NCI-H1417 treated with DMSO at 0.1 percent for 48 hours (cell line): Measurements from ENCODE around the gene LYAR.
"Not testable (repeated sequence)": the region's sequence is repeated elsewhere in the genome, so short reads cannot be mapped to it uniquely, and the experiment has no call there.

Source experiments
- DNase-seq: peaks from one replicate; lab custom pipeline; 2025; lab: John Stamatoyannopoulos, UW

LYAR gene

GRCh38 chr4:4259484-4260100 is 30.4 kb downstream of the LYAR start:
- DNase-seq, result no peak

GRCh38 chr4:4257705-4258104 is 32.2 kb downstream of the LYAR start:
- not testable (repeated sequence) for DNase-seq

DNA sequence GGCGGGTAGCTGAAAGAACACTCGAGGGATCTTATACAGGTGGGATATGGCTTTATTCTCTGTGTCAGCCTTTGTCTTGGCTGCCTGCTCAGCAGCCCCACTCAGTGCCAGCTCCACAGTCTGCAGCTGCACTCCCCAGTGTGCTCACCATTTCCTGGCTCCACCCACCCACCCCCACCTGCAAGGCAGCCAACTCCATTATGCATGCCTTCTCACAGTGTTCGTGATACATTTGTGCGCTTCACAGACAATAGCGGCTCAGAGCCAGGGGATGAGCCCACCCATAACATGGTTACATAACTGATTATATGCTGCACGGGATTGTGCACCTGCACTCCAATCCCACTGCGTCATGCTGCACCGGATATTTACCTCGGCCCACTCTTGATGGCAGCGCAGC is 33.2 kb downstream of the LYAR start:
- no peak for DNase-seq

DNA sequence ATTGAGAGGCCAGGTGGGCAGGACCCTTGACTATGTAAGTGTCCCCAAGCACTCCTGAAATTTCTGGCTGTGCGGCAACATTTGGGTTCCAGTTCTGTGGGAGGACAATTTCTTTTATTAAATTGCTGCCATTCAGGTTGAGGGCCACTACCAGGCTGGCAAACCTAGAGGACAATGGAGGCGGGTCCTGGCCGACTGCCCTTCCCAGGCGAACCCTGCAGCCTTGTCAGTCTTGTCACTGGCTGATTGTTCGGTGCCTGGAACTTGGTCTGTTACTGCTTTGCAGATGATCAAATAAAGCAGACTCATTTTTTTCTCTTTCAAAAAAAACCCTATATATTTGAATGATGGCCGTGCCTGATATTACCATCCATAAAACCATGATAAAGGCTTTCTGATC is 35.3 kb downstream of the LYAR start:
- DNase-seq, result no peak

- DNase-seq, result no peak
Observed at GRCh38 chr4:4254199-4254598, 35.8 kb downstream of the LYAR start.

DNA sequence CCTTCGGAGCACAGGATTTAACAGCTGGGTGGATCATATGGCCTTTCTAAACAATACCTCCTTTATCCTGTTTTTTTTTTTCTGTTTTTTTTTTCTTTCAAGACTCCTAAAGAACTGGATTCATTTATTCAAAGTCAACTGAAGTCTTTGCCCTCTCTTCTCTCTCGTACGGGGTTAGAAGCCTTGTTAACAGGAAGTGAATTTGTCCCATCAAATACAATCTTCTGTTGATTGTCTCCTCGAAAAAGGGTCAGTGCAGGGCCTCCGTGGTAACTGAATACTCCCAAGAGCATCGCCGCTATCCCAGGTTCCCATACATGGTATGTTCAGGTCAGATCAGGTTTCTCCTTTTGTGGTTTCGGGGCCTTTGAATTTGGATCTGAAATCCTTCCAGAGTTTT is 40.1 kb downstream of the LYAR start:
- DNase-seq, result no peak

DNA sequence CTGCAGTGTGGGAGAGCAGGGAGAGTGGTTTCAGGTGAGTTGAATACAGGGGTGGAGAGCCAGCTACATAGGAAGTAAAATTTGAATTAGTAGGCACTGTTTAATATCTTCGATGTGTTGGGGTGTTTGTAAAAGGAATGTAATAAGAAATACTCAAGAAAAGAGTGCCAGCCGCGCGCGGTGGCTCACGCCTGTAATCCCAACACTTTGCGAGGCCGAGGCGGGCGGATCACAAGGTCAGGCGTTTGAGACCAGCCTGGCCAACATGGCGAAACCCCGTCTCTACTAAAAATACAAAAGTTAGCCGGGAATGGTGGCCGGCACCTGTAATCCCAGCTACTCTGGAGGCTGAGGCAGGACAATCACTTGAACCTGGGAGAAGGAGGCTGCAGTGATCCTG is 40.6 kb downstream of the LYAR start:
- not testable (repeated sequence) for DNase-seq

DNA sequence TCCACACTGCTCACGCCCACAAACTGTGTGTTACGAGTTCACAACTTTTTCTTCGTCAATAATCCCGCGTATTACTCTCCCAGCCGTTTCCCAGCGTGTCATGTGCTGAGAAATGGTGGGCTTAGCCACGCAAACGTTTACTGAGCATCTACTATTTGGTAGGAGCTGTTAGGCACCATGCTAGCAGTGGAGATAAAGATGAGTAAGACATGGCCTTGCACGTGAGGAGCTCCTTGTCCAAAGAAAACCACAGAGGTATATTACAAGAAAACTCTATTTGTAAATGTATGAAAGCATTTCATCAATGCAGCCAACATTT is 41.1 kb downstream of the LYAR start:
- DNase-seq, result no peak

- peak; percentile 41 for DNase-seq
Observed at GRCh38 chr4:4248029-4248884, 41.7 kb downstream of the LYAR start, which contains the start of gene TMEM128. Gene TMEM128 (minus strand): TSS chr4:4248223. CDS start chr4:4248202, 21 bp downstream.

GRCh38 chr4:4247696-4248028 is 42.3 kb downstream of the LYAR start:
- peak; percentile 16 for DNase-seq

GRCh38 chr4:4245172-4245571 is 44.8 kb downstream of the LYAR start:
- no peak for DNase-seq

GRCh38 chr4:4239551-4239950 is 50.4 kb downstream of the LYAR start:
- not testable (repeated sequence) for DNase-seq

- no peak for DNase-seq
Observed at GRCh38 chr4:4233610-4234009, 56.3 kb downstream of the LYAR start.

DNA sequence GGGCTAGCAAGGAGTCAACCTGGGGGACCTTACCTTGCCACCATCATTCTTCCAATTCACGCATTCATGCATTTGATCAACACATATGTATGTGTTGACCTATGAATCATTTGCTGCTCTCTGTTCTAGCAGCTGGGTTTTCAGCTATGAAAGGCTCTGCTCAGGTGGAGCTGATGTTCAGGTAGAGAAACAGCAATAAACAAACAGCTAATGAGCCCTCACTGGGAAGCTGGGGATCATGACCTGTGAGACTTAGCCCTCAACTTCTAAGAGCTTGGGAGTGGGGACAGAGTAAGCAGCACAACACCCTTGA is 61.6 kb downstream of the LYAR start:
- DNase-seq, result no peak

- DNase-seq, result no peak
Observed at GRCh38 chr4:4227510-4228355, 62.2 kb downstream of the LYAR start.

GRCh38 chr4:4226606-4227438 is 63.1 kb downstream of the LYAR start, which contains the start of gene OTOP1:
Gene OTOP1 (minus strand): TSS chr4:4226929. CDS start chr4:4226864, 65 bp downstream.
- DNase-seq, result no peak

- DNase-seq, result no peak
Observed at GRCh38 chr4:4225915-4226605, 63.9 kb downstream of the LYAR start.
